Measurements from ENCODE around the gene DDX39B. TPM values are rescaled to one million over a fixed set of nuclear protein-coding genes. Genes with fewer than 3 reads are reported as not detected.

The DDX39B gene
- total RNA-seq, 1 experiment from 2014 or later: 813 TPM

GRCh38 chr6:31559958-31560696, 18.3 kb upstream of the DDX39B start:
- Histone ChIP-seq H3K14ac (ENCODE audit: insufficient read depth, low read length) (no peak overlapping the region), H3K79me2 (ENCODE audit: insufficient read depth, low read length) (no peaks in the 10 kb centered on the region), H4K20me1 (ENCODE audit: control insufficient read depth, insufficient read depth, insufficient read length) (no peaks in the 10 kb centered on the region), H4K91ac (ENCODE audit: insufficient read length, low read depth, low read length) (no peak overlapping the region), H3K18ac (ENCODE audit: insufficient read length, low read depth, low read length) (no peak overlapping the region), H3K4me1 (ENCODE audit: insufficient read depth, low read length) (peaks cover 4% of the 10 kb centered on the region; the same call in 1 of the 2 replicates), H3K56ac (ENCODE audit: insufficient read length, low read depth, low read length) (no peak overlapping the region), H2BK15ac (ENCODE audit: low read depth, low read length) (no peak overlapping the region), H2BK20ac (ENCODE audit: low read depth, low read length, poor library complexity, severe bottlenecking) (no peak overlapping the region), H2BK12ac (ENCODE audit: insufficient read length, low read depth, low read length) (no peak overlapping the region), H3K4me2 (ENCODE audit: insufficient read depth, insufficient read length, low read length) (no peak overlapping the region), H3K23me2 (ENCODE audit: insufficient read length, low read depth, low read length, poor library complexity, severe bottlenecking) (no peaks in the 10 kb centered on the region), H2BK5ac (ENCODE audit: insufficient read length, low read length) (no peak overlapping the region), H3K9me3 (ENCODE audit: control insufficient read depth, low read depth, low read length) (no peaks in the 10 kb centered on the region), H3K79me1 (ENCODE audit: insufficient read depth, low read depth, low read length, poor library complexity, severe bottlenecking) (no peaks in the 10 kb centered on the region), H3K4ac (ENCODE audit: low read depth, low read length) (no peak overlapping the region), H2AK5ac (ENCODE audit: insufficient read length, low read length) (no peak overlapping the region), H3K23ac (ENCODE audit: insufficient read length, low read depth, low read length) (no peak overlapping the region), H4K8ac (replicated peaks; ENCODE audit: insufficient read length, low read depth, low read length) (no peak overlapping the region), H3K27me3 (ENCODE audit: insufficient read depth, low read length) (no peaks in the 10 kb centered on the region), H3T11ph (ENCODE audit: low read length) (no peak overlapping the region), H3K9ac (ENCODE audit: extremely low read depth, insufficient read length, low read length) (no peak overlapping the region), H2BK120ac (ENCODE audit: low read depth, low read length, poor library complexity, severe bottlenecking) (no peak overlapping the region), H2AFZ (ENCODE audit: low read length) (no peak overlapping the region), H4K5ac (ENCODE audit: insufficient read length, low read depth, low read length) (no peak overlapping the region), H3K27ac (ENCODE audit: insufficient read length, low read depth, low read length) (no peak overlapping the region)
- WGBS (ENCODE audit: extremely low coverage, insufficient read length, low lambda C conversion rate): no CpG with 5 or more reads among the region's 7 CpGs
- Mint-ChIP-seq H3K27ac (peak overlapping the region; percentile 24 to 40 (median 26); a peak in 4 of 7 replicates), H3K4me1 (peaks cover 4 to 18% of the 10 kb centered on the region in 2 experiments; a peak in 3 of 4 replicates), H3K4me3 (no peak overlapping the region), H3K27me3 (ENCODE audit: low read depth) (no peaks in the 10 kb centered on the region), H3K36me3 (ENCODE audit: insufficient read depth in 1 of 3, low read depth in 3 of 3) (peaks cover 14 to 39% (median 26%) of the 10 kb centered on the region in 3 experiments; a peak in 6 of 7 replicates), H3K9me3 (no peaks in the 10 kb centered on the region)
- no peak for DNase-seq
- no peak for TF ChIP-seq CTCF (conservative IDR thresholded peaks at IDR 0.05)
